ENCODE measurements around the gene MRPL42.
"Not testable (repeated sequence)": the region's sequence is repeated elsewhere in the genome, so short reads cannot be mapped to it uniquely, and the experiment has no call there.

Gene MRPL42

GRCh38 chr12:93467351-93468007, at the start of gene MRPL42:
Gene MRPL42 (plus strand): TSS chr12:93467514. CDS start chr12:93469286, 1,772 bp downstream.
- DNase-seq (ENCODE audit: low spot score) = peak; percentile 78

GRCh38 chr12:93417967-93418480, 49.3 kb upstream of the MRPL42 start:
- DNase-seq (ENCODE audit: low spot score) = no peak

GRCh38 chr12:93419388-93420034, 47.8 kb upstream of the MRPL42 start:
- DNase-seq (ENCODE audit: low spot score) = peak; percentile 37

- DNase-seq (ENCODE audit: low spot score) = no peak
Observed at GRCh38 chr12:93422050-93422449, 45.3 kb upstream of the MRPL42 start.

- DNase-seq (ENCODE audit: low spot score) = no peak
Observed at GRCh38 chr12:93425736-93426411, 41.4 kb upstream of the MRPL42 start.

- DNase-seq (ENCODE audit: low spot score) = no peak
Observed at GRCh38 chr12:93426412-93426805, 40.9 kb upstream of the MRPL42 start.

- DNase-seq (ENCODE audit: low spot score) = no peak
Observed at GRCh38 chr12:93427779-93428564, 39.3 kb upstream of the MRPL42 start.

GRCh38 chr12:93429448-93429847, 37.9 kb upstream of the MRPL42 start:
- DNase-seq (ENCODE audit: low spot score) = no peak

- no peak for DNase-seq (ENCODE audit: low spot score)
Observed at GRCh38 chr12:93429852-93430251, 37.5 kb upstream of the MRPL42 start.

GRCh38 chr12:93430280-93430679, 37.0 kb upstream of the MRPL42 start:
- no peak for DNase-seq (ENCODE audit: low spot score)

- DNase-seq (ENCODE audit: low spot score) = not testable (repeated sequence)
Observed at GRCh38 chr12:93432031-93432430, 35.3 kb upstream of the MRPL42 start.

GRCh38 chr12:93434256-93434865, 33.0 kb upstream of the MRPL42 start:
- no peak for DNase-seq (ENCODE audit: low spot score)

- DNase-seq (ENCODE audit: low spot score) = no peak
Observed at GRCh38 chr12:93438266-93439050, 28.9 kb upstream of the MRPL42 start.

GRCh38 chr12:93440043-93440835, 27.1 kb upstream of the MRPL42 start:
- no peak for DNase-seq (ENCODE audit: low spot score)

GRCh38 chr12:93441081-93441616, 26.2 kb upstream of the MRPL42 start:
- peak; percentile 11 for DNase-seq (ENCODE audit: low spot score)

GRCh38 chr12:93441617-93442410, 25.5 kb upstream of the MRPL42 start, which contains the start of gene UBE2N:
Gene UBE2N (minus strand): TSS chr12:93441947. CDS start chr12:93441884, 63 bp downstream.
- DNase-seq (ENCODE audit: low spot score) = peak; percentile 97

- peak; percentile 13 for DNase-seq (ENCODE audit: low spot score)
Observed at GRCh38 chr12:93442411-93443340, 24.6 kb upstream of the MRPL42 start.

GRCh38 chr12:93443576-93443975, 23.7 kb upstream of the MRPL42 start:
- DNase-seq (ENCODE audit: low spot score) = no peak

All from globus pallidus (tissue), 1 donor.